Heart left ventricle (tissue), 16 donors: Measurements from ENCODE around the gene HIBADH. TPM values are rescaled to one million over a fixed set of nuclear protein-coding genes. Genes with fewer than 3 reads are reported as not detected.

Experiments used
- ATAC-seq, 4 donors: fragments of 200-7000 bp; cut with Tn5 transposase; one replicate each; pipeline ENCODE4 v1.9.1; 2020 to 2022; ENCODE audit warnings: moderate library complexity in 4 of 4, mild to moderate bottlenecking in 3 of 4, moderate number of reproducible peaks in 1 of 4
- DNase-seq, 5 donors: peaks; one replicate each; pipeline ENCODE4 v3.0.0-alpha.2; 2020
- H3K27ac ChIP-seq, 12 donors: fragments of 200-600 bp; sonication (generic) in 4 of 12; one replicate each; pipeline versions ENCODE4 v1.5.0 to v1.8.0; 2016 to 2022; ENCODE audit warnings: mild to moderate bottlenecking in 2 of 12
- H3K27me3 ChIP-seq, 9 donors: fragments of 200-600 bp; sonication (generic) in 2 of 9; one replicate each; pipeline versions ENCODE4 v1.5.1 to v1.8.0; 2016 to 2022; ENCODE audit warnings: mild to moderate bottlenecking in 3 of 9
- H3K36me3 ChIP-seq, 9 donors: fragments of 200-600 bp; sonication (generic) in 2 of 9; one replicate each; pipeline versions ENCODE4 v1.5.0 to v1.8.0; 2018 to 2022; ENCODE audit warnings: mild to moderate bottlenecking in 2 of 9
- H3K4me1 ChIP-seq, 12 donors: fragments of 200-600 bp; sonication (generic) in 4 of 12; one replicate each; pipeline versions ENCODE4 v1.5.0 to v1.8.0; 2016 to 2022; ENCODE audit warnings: mild to moderate bottlenecking in 3 of 12
- H3K4me3 ChIP-seq, 12 donors: fragments of 200-600 bp; sonication (generic) in 4 of 12; one replicate each; pipeline versions ENCODE4 v1.5.0 to v1.8.0; 2017 to 2022; ENCODE audit warnings: mild to moderate bottlenecking in 9 of 12, moderate library complexity in 4 of 12
- H3K9me3 ChIP-seq, 12 donors: fragments of 200-600 bp; sonication (generic) in 4 of 12; one replicate each; pipeline versions ENCODE4 v1.5.0 to v1.8.0; 2016 to 2022; ENCODE audit warnings: mild to moderate bottlenecking in 1 of 12
- CTCF ChIP-seq, 12 donors: fragments of 200-600 bp; sonication (generic) in 4 of 12; IDR thresholded peaks; one replicate each; pipeline versions ENCODE4 v1.5.0 to v1.8.0; 2018 to 2022; ENCODE audit warnings: antibody characterized with exemption in 12 of 12, mild to moderate bottlenecking in 5 of 12
- POLR2A ChIP-seq, 2 donors: fragments of 450-650 bp; IDR thresholded peaks; one replicate each; pipeline ENCODE4 v1.6.1; 2017; ENCODE audit warnings: antibody characterized with exemption in 2 of 2, mild to moderate bottlenecking in 2 of 2, moderate library complexity in 2 of 2
- WGBS, 4 donors: extraction: QIAGEN DNeasy Blood & Tissue Kit in 2 of 4; methylation state at CpG; one replicate each; pipeline versions ENCODE4 v1.1.5 to v1.1.7; 2013 to 2018; 5-methylcytosine and 5-hydroxymethylcytosine counted together
- intact Hi-C, 10 donors: fragments of 100-400 bp; cut with DNase I; formaldehyde crosslinking; loops; one replicate each; pipeline versions ENCODE4 v1.11.1 to v1.14.2; 2022
- polyA plus RNA-seq, 2 donors: library from polyadenylated mRNA; stranded (reverse); fragments of 200-250 nt; gene quantifications; one replicate each; pipeline ENCODE4 v1.2.3, GENCODE V29; 2013
- total RNA-seq, 9 donors: library from RNA; depleted of rRNA in 2 of 9; stranded (reverse); fragments of >200 nt in 2 of 9; fragmentation: NEBNext Ultra II Directional in 3 of 9; extraction: Animal tissue kit (Norgen Biotek cat#: 25700) in 3 of 9; gene quantifications; one replicate each; pipeline versions ENCODE4 v1.1.0 to v1.2.4, GENCODE V29; 2016 to 2023
- donor health status: ischemic (EF 13 %, LVEDD 7.1; RV severe dilation, severe dysfunction).
- donor health status: healthy with polysubstance abuse.
- donor health status: DM: no; HTN: yes; CAD: no.
- donor health status: DM: no; HTN: no; CAD: no.
- donor health status: ischemic (EF 25% LVEDD 6.9; RV normal size, moderate dysfunction).
- donor health status: ischemic (EF 25% LVEDD 5.7; RV mildly dilated, moderate dysfunction).
- donor health status: healthy.
- donor health status: DM: yes; HTN: yes; CAD: no.
- donor health status: ischemic (EF 35%, LVEDD 5.7; RV mildly dilated, moderate dysfunction).
- donor health status: nonischemic (EF 11% LVEDD 7.7; RV severe dilation, severe dysfunction).
- donor health status: DM: yes; HTN: yes; CAD: no.
- donor health status: PGD.
- donor health status: ischemic (EF 29% LVEDD 5.4; RV normal size, mild dysfunction).
- donor health status: nonischemic (EF 23%, LVEDD 6.1; RV moderate dilation, normal function).

The HIBADH gene
- total and polyA plus RNA-seq, 11 donors = 34.4 to 107 (median 69.3) TPM

- TF ChIP-seq CTCF (IDR thresholded peaks at IDR 0.05) = no peak
- TF ChIP-seq POLR2A (IDR thresholded peaks at IDR 0.05) = no peak
- ATAC-seq = no peak
- no peak overlapping the region for H3K4me3 ChIP-seq
- no peak for DNase-seq
- no peaks in the 10 kb centered on the region for H3K4me1 ChIP-seq
- H3K36me3 ChIP-seq = peaks cover 0 to 39% (median 15%) of the 10 kb centered on the region in 9 donors
- H3K9me3 ChIP-seq = peaks cover 0 to 12% (median 4%) of the 10 kb centered on the region in 12 donors
- WGBS, 4 donors = 95 to 100% (median 99%) methylated on average over 1 of the region's 1 CpG
- no peak overlapping the region for H3K27ac ChIP-seq
- intact Hi-C loops = no loop called here
- H3K27me3 ChIP-seq = no peaks in the 10 kb centered on the region
Measured at GRCh38 chr7:27627146-27627545, 35.5 kb downstream of the HIBADH start.

GRCh38 chr7:27619492-27619891 is 43.2 kb downstream of the HIBADH start:
- intact Hi-C loops = no loop called here
- H3K4me1 ChIP-seq = no peaks in the 10 kb centered on the region
- no peaks in the 10 kb centered on the region for H3K27me3 ChIP-seq
- no peak overlapping the region for H3K27ac ChIP-seq
- TF ChIP-seq POLR2A (IDR thresholded peaks at IDR 0.05) = no peak
- no peak for TF ChIP-seq CTCF (IDR thresholded peaks at IDR 0.05)
- H3K9me3 ChIP-seq = peaks cover 0 to 49% (median 31%) of the 10 kb centered on the region in 12 donors
- H3K36me3 ChIP-seq = peaks cover 0 to 32% (median 3%) of the 10 kb centered on the region in 9 donors
- DNase-seq = no peak
- no peak overlapping the region for H3K4me3 ChIP-seq
- 0 to 58% (median 28%) methylated on average over 1 of the region's 1 CpG for WGBS, 4 donors
- no peak for ATAC-seq

- peaks cover 0 to 32% (median 3%) of the 10 kb centered on the region in 9 donors for H3K36me3 ChIP-seq
- H3K27me3 ChIP-seq = no peaks in the 10 kb centered on the region
- 84 to 98% (median 88%) methylated on average over 6 to 9 of the region's 9 CpGs for WGBS, 4 donors
Measured at GRCh38 chr7:27617651-27618381, 44.9 kb downstream of the HIBADH start.

More at GRCh38 chr7:27617651-27618381, 44.9 kb downstream of the HIBADH start:
- H3K4me1 ChIP-seq = no peaks in the 10 kb centered on the region
- DNase-seq = no peak
- no peak overlapping the region for H3K27ac ChIP-seq
- TF ChIP-seq CTCF (IDR thresholded peaks at IDR 0.05) = no peak
- H3K4me3 ChIP-seq = no peak overlapping the region
- H3K9me3 ChIP-seq = peaks cover 0 to 45% (median 31%) of the 10 kb centered on the region in 12 donors
- no peak for ATAC-seq
- intact Hi-C loops = no loop called here
